Measurements from ENCODE around the gene PPY.
A peak's percentile ranks its signal among the peaks of the same experiment; 100 is the strongest.
"Not testable (repeated sequence)": the region's sequence is repeated elsewhere in the genome, so short reads cannot be mapped to it uniquely, and the experiment has no call there.

Gene PPY

DNA sequence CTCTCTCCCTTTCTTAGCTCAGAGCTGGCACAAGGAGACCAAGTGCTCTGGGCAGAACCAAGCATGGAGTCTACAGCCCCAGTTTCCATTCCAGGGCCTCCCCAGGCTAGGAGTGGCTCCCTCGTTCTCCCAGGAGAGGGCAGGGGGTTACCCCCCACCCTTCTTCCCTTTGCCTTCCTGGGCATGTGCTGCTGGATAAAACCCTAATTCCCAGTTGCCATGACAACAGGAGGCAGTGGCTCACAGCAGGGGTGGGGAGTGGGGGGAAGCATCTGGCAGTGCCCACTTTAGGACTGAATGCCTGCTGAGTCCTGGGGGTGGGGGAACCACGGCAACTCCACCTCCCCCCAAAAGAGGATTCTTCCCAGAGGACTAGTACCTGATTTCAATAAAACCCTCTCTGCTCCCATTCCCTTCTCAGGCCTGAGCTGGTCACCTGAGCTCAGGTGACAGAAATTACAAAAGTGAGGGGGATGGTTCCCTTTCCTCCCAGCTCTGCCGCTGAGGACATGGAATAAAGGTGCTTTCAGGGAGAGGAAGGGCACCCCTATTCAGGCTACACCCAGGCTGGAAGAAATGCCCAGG, 36.8 kb downstream of the PPY start:
- no peak for DNase-seq (ENCODE audit: low spot score)

- DNase-seq (ENCODE audit: low spot score), result no peak
These were observed 40.3 kb downstream of the PPY start for GRCh38 chr17:43901861-43902589.

- DNase-seq (ENCODE audit: low spot score), result peak; percentile 20
These were observed 41.2 kb downstream of the PPY start for GRCh38 chr17:43900858-43901754.

GRCh38 chr17:43900183-43900857, 42.0 kb downstream of the PPY start:
- peak; percentile 76 for DNase-seq (ENCODE audit: low spot score)

DNA sequence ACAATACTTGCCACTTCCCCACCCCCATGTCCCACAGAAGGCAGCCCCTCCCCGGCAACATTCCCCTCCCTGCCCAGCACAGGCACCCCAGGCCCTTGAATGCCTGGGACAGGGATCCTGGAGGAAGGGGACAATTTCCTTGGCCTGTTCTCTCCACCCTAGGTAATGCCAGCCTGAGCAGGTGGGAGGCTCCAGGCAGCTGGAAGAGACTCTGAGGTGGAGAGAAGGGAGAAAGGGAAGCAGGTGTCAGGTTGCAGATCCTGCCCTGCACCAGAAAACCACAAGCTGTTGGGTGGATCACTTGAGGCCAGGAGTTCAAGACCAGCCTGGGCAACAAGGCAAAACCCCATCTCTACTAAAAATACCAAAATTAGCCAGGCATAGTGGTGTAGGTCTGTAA, 43.8 kb downstream of the PPY start:
- DNase-seq (ENCODE audit: low spot score), result no peak

- DNase-seq (ENCODE audit: low spot score), result no peak
These were observed 44.4 kb downstream of the PPY start for GRCh38 chr17:43897831-43898230.

DNA sequence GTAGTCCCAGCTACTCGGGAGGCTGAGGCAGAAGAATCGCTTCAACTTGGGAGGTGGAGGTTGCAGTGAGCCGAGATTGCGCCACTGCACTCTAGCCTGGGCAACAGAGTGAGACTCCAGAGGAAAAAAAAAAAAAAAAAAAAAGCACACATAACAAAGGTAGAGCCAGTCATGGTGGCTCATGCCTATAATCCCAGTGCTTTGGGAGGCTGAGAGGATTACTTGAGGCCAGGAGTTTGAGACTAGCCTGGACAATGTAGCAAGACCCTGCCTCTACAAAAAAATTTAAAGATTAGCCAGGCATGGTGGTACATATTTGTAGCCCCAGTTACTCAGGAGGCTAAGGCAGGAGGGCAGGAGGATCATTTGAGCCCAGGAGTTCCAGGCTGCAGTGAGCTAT, 47.8 kb downstream of the PPY start:
- DNase-seq (ENCODE audit: low spot score), result not testable (repeated sequence)

GRCh38 chr17:43892647-43892952, 49.7 kb downstream of the PPY start:
- no peak for DNase-seq (ENCODE audit: low spot score)

DNA sequence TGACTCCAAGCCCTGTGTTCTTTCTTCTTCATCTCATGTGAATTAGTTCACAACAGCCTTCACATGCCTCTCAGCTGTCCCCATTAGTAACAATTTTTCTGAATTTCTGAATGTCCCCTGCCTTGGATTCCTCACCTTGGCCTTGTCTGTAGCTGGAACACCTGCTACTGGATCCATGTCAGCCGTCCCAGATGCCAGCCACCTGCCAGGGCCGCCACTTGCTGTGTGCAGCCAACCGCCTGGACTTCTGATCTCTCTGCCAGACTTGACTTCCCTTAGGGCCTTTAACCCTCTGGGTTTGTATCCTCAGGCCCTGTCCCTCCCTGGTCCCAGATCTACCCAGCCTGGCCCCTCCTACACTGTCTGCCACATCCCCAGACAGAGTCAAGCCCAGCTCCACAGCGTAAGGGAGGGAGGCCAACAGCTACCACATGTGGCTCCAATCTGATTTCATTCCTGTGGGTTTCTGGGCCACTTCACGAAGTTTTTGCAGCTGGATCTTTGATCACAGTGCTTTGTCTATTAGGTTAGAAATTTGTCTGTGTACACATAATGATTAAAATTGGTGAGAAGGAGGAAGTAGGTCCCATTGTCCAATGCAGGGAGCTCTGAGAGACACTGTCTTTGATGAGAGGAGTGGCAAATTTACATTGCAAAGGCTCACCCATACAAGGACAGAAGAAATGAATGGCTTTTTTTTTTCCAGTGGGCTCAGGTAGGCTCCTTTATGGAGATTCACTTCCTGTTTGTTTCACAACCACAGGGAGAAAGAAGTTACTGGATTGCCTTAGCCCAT, 50.2 kb downstream of the PPY start:
- DNase-seq (ENCODE audit: low spot score), result no peak

Data from RKO (cell line).